Measurements from ENCODE around the gene BMP2K. TPM values are rescaled to one million over a fixed set of nuclear protein-coding genes. Genes with fewer than 3 reads are reported as not detected.

Gene BMP2K
- total and polyA plus RNA-seq, 2 experiments from 2014 or later: 8.2 to 32.5 TPM

DNA sequence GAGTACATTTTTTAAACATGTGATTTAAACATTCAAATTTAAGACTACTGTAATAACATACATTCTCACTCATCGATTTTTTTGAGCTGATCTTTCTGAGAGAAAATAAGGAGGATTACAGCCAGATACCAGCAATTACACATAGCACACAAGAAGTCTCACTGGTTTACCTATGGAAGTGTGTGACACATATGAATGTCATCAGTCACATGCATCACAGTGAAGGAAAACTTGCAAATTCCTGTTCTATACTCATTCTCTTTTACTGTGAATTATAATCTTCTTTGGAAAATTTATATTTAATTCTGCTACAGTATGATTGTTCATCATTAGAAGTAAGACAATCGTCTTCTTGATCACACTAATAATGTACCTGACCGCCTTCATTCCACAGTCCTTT, 21.3 kb upstream of the BMP2K start (continued):
- TF ChIP-seq, protein P1, sequence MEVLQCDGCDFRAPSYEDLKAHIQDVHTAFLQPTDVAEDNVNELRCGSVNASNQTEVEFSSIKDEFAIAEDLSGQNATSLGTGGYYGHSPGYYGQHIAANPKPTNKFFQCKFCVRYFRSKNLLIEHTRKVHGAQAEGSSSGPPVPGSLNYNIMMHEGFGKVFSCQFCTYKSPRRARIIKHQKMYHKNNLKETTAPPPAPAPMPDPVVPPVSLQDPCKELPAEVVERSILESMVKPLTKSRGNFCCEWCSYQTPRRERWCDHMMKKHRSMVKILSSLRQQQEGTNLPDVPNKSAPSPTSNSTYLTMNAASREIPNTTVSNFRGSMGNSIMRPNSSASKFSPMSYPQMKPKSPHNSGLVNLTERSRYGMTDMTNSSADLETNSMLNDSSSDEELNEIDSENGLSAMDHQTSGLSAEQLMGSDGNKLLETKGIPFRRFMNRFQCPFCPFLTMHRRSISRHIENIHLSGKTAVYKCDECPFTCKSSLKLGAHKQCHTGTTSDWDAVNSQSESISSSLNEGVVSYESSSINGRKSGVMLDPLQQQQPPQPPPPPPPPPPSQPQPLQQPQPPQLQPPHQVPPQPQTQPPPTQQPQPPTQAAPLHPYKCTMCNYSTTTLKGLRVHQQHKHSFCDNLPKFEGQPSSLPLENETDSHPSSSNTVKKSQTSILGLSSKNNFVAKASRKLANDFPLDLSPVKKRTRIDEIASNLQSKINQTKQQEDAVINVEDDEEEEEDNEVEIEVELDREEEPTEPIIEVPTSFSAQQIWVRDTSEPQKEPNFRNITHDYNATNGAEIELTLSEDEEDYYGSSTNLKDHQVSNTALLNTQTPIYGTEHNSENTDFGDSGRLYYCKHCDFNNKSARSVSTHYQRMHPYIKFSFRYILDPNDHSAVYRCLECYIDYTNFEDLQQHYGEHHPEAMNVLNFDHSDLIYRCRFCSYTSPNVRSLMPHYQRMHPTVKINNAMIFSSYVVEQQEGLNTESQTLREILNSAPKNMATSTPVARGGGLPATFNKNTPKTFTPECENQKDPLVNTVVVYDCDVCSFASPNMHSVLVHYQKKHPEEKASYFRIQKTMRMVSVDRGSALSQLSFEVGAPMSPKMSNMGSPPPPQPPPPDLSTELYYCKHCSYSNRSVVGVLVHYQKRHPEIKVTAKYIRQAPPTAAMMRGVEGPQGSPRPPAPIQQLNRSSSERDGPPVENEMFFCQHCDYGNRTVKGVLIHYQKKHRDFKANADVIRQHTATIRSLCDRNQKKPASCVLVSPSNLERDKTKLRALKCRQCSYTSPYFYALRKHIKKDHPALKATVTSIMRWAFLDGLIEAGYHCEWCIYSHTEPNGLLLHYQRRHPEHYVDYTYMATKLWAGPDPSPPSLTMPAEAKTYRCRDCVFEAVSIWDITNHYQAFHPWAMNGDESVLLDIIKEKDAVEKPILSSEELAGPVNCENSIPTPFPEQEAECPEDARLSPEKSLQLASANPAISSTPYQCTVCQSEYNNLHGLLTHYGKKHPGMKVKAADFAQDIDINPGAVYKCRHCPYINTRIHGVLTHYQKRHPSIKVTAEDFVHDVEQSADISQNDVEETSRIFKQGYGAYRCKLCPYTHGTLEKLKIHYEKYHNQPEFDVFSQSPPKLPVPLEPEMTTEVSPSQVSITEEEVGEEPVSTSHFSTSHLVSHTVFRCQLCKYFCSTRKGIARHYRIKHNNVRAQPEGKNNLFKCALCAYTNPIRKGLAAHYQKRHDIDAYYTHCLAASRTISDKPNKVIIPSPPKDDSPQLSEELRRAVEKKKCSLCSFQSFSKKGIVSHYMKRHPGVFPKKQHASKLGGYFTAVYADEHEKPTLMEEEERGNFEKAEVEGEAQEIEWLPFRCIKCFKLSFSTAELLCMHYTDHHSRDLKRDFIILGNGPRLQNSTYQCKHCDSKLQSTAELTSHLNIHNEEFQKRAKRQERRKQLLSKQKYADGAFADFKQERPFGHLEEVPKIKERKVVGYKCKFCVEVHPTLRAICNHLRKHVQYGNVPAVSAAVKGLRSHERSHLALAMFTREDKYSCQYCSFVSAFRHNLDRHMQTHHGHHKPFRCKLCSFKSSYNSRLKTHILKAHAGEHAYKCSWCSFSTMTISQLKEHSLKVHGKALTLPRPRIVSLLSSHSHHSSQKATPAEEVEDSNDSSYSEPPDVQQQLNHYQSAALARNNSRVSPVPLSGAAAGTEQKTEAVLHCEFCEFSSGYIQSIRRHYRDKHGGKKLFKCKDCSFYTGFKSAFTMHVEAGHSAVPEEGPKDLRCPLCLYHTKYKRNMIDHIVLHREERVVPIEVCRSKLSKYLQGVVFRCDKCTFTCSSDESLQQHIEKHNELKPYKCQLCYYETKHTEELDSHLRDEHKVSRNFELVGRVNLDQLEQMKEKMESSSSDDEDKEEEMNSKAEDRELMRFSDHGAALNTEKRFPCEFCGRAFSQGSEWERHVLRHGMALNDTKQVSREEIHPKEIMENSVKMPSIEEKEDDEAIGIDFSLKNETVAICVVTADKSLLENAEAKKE (CRISPR knock-in tag; IDR thresholded peaks at IDR 0.05): no peak
- TF ChIP-seq EZH2phosphoT487 (IDR thresholded peaks at IDR 0.05; ENCODE audit: unreplicated experiment): no peak
- TF ChIP-seq, protein P2, sequence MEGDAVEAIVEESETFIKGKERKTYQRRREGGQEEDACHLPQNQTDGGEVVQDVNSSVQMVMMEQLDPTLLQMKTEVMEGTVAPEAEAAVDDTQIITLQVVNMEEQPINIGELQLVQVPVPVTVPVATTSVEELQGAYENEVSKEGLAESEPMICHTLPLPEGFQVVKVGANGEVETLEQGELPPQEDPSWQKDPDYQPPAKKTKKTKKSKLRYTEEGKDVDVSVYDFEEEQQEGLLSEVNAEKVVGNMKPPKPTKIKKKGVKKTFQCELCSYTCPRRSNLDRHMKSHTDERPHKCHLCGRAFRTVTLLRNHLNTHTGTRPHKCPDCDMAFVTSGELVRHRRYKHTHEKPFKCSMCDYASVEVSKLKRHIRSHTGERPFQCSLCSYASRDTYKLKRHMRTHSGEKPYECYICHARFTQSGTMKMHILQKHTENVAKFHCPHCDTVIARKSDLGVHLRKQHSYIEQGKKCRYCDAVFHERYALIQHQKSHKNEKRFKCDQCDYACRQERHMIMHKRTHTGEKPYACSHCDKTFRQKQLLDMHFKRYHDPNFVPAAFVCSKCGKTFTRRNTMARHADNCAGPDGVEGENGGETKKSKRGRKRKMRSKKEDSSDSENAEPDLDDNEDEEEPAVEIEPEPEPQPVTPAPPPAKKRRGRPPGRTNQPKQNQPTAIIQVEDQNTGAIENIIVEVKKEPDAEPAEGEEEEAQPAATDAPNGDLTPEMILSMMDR (conservative IDR thresholded peaks at IDR 0.05; ENCODE audit: low read depth in 2 of 2): no peak

DNA sequence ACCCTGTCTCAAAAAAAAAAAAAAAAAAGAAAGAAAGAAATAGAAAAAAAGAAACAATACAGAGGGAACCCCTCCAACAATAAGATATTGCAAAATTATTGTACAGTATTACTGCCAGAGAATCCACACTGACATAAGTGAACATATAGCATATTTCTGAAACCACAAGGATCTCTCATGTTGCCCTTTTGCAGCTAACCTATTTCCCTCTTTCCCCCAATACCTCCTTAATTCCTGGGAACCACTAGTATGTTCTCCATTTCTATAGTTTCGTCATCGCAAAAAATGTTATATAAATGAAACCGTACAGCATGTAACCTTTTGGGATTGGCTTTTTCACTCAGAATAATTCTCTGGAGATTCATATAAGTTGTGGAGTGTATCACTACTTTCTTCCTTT, 20.0 kb upstream of the BMP2K start:
- Histone ChIP-seq H2AFZ (no peak overlapping the region), H3K9me2 (ENCODE audit: insufficient read depth) (peaks cover 4% of the 10 kb centered on the region), H3K27me3 (ENCODE audit: insufficient read depth) (no peaks in the 10 kb centered on the region), H3K4me1 (ENCODE audit: insufficient read depth) (no peaks in the 10 kb centered on the region), H4K20me1 (replicated peaks; ENCODE audit: insufficient read depth) (no peaks in the 10 kb centered on the region), H3K36me3 (ENCODE audit: insufficient read depth) (no peaks in the 10 kb centered on the region), H3K27ac (ENCODE audit: low read depth) (no peak overlapping the region), H3K4me3 (no peak overlapping the region), H3K4me2 (no peak overlapping the region), H3K79me2 (replicated peaks; ENCODE audit: insufficient read depth) (no peaks in the 10 kb centered on the region), H3F3A (replicated peaks; ENCODE audit: low read depth) (no peaks in the 10 kb centered on the region)
- ATAC-seq: no peak
- H3K36me3 Mint-ChIP-seq (ENCODE audit: low read depth): no peaks in the 10 kb centered on the region
- no peak for DNase-seq (ENCODE audit: low spot score)
- no peaks in the 10 kb centered on the region for H3K9me3 Mint-ChIP-seq
- no peaks in the 10 kb centered on the region for H3K27me3 Mint-ChIP-seq (ENCODE audit: insufficient read depth, low read depth, poor library complexity)
- H3K27ac Mint-ChIP-seq: no peak overlapping the region
- no peak overlapping the region for H3K4me3 Mint-ChIP-seq
- no peaks in the 10 kb centered on the region for H3K4me1 Mint-ChIP-seq
- TF ChIP-seq ZNF114 (CRISPR knock-in tag; IDR thresholded peaks at IDR 0.05) (no peak), STAT1 (IDR thresholded peaks at IDR 0.05; ENCODE audit: unreplicated experiment) (no peak)
- TF ChIP-seq, protein P3, sequence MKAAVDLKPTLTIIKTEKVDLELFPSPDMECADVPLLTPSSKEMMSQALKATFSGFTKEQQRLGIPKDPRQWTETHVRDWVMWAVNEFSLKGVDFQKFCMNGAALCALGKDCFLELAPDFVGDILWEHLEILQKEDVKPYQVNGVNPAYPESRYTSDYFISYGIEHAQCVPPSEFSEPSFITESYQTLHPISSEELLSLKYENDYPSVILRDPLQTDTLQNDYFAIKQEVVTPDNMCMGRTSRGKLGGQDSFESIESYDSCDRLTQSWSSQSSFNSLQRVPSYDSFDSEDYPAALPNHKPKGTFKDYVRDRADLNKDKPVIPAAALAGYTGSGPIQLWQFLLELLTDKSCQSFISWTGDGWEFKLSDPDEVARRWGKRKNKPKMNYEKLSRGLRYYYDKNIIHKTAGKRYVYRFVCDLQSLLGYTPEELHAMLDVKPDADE (IDR thresholded peaks at IDR 0.05): no peak
- TF ChIP-seq, protein P2 (conservative IDR thresholded peaks at IDR 0.05; ENCODE audit: low read depth in 2 of 2): no peak

Data from GM23338 (cell line).